Spleen (tissue), 11 donors: ENCODE results near the gene GNAI2. TPM values are rescaled to one million over a fixed set of nuclear protein-coding genes. Genes with fewer than 3 reads are reported as not detected.
"Not testable (repeated sequence)": the region's sequence is repeated elsewhere in the genome, so short reads cannot be mapped to it uniquely, and the experiment has no call there.

Source experiments
- DNase-seq: peaks from one replicate; pipeline ENCODE4 v3.0.0-alpha.2; 2020
- H3K27ac ChIP-seq, 8 donors: fragments of 200-600 bp; sonication (generic) in 7 of 8; 1 replicate in 4 of 8; 2 replicates in 4 of 8; pipeline versions ENCODE4 v1.5.0 to v1.8.0; 2016 to 2021; ENCODE audit warnings: inconsistent platforms in 4 of 8, mild to moderate bottlenecking in 4 of 8, moderate library complexity in 1 of 8
- H3K27me3 ChIP-seq, 7 donors: fragments of 200-600 bp; sonication (generic) in 6 of 7; replicated peaks in 1 of 7; 1 replicate in 4 of 7; 2 replicates in 3 of 7; pipeline versions ENCODE4 v1.5.0 to v1.8.0; 2016 to 2021; ENCODE audit warnings: inconsistent platforms in 3 of 7, mild to moderate bottlenecking in 1 of 7
- H3K36me3 ChIP-seq, 6 donors: fragments of 200-600 bp; sonication (generic) in 5 of 6; 1 replicate in 4 of 6; 2 replicates in 2 of 6; pipeline versions ENCODE4 v1.5.0 to v1.8.0; 2016 to 2021; ENCODE audit warnings: inconsistent platforms in 2 of 6
- H3K4me1 ChIP-seq, 6 donors: fragments of 200-600 bp; sonication (generic) in 5 of 6; 1 replicate in 3 of 6; 2 replicates in 3 of 6; pipeline versions ENCODE4 v1.5.0 to v1.8.0; 2016 to 2021; ENCODE audit warnings: inconsistent platforms in 3 of 6
- H3K4me3 ChIP-seq, 8 donors: fragments of 200-600 bp; sonication (generic) in 7 of 8; 1 replicate in 4 of 8; 2 replicates in 4 of 8; pipeline versions ENCODE4 v1.5.0 to v1.8.0; 2016 to 2021; ENCODE audit warnings: inconsistent platforms in 4 of 8, mild to moderate bottlenecking in 4 of 8, moderate library complexity in 2 of 8
- H3K9me3 ChIP-seq, 8 donors: fragments of 200-600 bp; sonication (generic) in 7 of 8; 1 replicate in 4 of 8; 2 replicates in 4 of 8; pipeline versions ENCODE4 v1.5.0 to v1.8.0; 2016 to 2021; ENCODE audit warnings: inconsistent platforms in 4 of 8
- CTCF ChIP-seq, 11 experiments: fragments of 200-600 bp in 7 of 11; fragments of 450-650 bp in 4 of 11; sonication (generic) in 4 of 11; IDR thresholded peaks in 8 of 11; conservative IDR thresholded peaks in 3 of 11; 1 replicate in 7 of 11; 2 replicates in 4 of 11; pipeline versions ENCODE4 v1.4.0 to v1.8.0; 2016 to 2021; ENCODE audit warnings: antibody characterized with exemption in 11 of 11, inconsistent platforms in 4 of 11, mild to moderate bottlenecking in 1 of 11
- POLR2A ChIP-seq, 3 donors: fragments of 450-650 bp; IDR thresholded peaks; one replicate each; pipeline ENCODE4 v1.5.1; 2017; ENCODE audit warnings: antibody characterized with exemption in 3 of 3, mild to moderate bottlenecking in 1 of 3
- POLR2AphosphoS5 ChIP-seq, 3 donors: sonication (generic); formaldehyde crosslinking; IDR thresholded peaks; one replicate each; pipeline ENCODE4 v1.5.1; 2017; ENCODE audit warnings: antibody characterized with exemption in 3 of 3
- WGBS, 5 donors: extraction: QIAGEN DNeasy Blood & Tissue Kit in 3 of 5; methylation state at CpG; one replicate each; pipeline versions ENCODE4 v1.1.5 to v1.1.7; 2013 to 2018; 5-methylcytosine and 5-hydroxymethylcytosine counted together
- intact Hi-C: fragments of 100-400 bp; cut with DNase I; formaldehyde crosslinking; loops from one replicate; pipeline ENCODE4 v1.15.0; 2023; ENCODE audit warnings: low total_unique reads
- polyA plus RNA-seq, 3 donors: library from polyadenylated mRNA; stranded (reverse); fragments of 200-250 nt; gene quantifications; one replicate each; pipeline ENCODE4 v1.2.1, GENCODE V29; 2013
- total RNA-seq, 7 donors: library from RNA; depleted of rRNA in 3 of 7; stranded (reverse); fragments of >200 nt in 3 of 7; fragmentation: NEBNext Ultra II Directional in 4 of 7; extraction: Animal tissue kit (Norgen Biotek cat#: 25700) in 4 of 7; gene quantifications; one replicate each; pipeline versions ENCODE4 v1.1.0 to v1.2.1, GENCODE V29; 2016 to 2021
- donor health status: healthy with polysubstance abuse.
- donor health status: DM: no; HTN: no; CAD: no; lungs with moderate emphysema.
- donor health status: DM: no; HTN: no; CAD: no.
- donor health status: Bipolar disorder and iron deficiency.
- donor health status: healthy.
- donor health status: DM: no; HTN: no; CAD: no.
- donor health status: DM: yes; HTN: yes; CAD: no.

Gene GNAI2
- total and polyA plus RNA-seq, 10 donors = 147 to 466 (median 360) TPM

GRCh38 chr3:50208677-50209344 lies 27.2 kb upstream of the GNAI2 start:
- Histone ChIP-seq H3K36me3 (no peaks in the 10 kb centered on the region), H3K27ac (no peak overlapping the region), H3K9me3 (no peaks in the 10 kb centered on the region), H3K27me3 (peaks cover 0 to 47% (median 27%) of the 10 kb centered on the region in 7 donors), H3K4me3 (no peak overlapping the region), H3K4me1 (peaks cover 11 to 22% (median 16%) of the 10 kb centered on the region in 6 donors)
- no peak for TF ChIP-seq POLR2AphosphoS5 (IDR thresholded peaks at IDR 0.05)
- TF ChIP-seq POLR2A (IDR thresholded peaks at IDR 0.05) = no peak
- TF ChIP-seq CTCF (IDR thresholded peaks at IDR 0.05 in 8 of 11, conservative IDR thresholded peaks at IDR 0.05 in 3 of 11) = no peak
- intact Hi-C loops = no loop called here
- DNase-seq = no peak
- 83 to 91% (median 87%) methylated on average over 10 to 14 of the region's 14 CpGs for WGBS, 5 donors

GRCh38 chr3:50210176-50210509 lies 25.9 kb upstream of the GNAI2 start:
- TF ChIP-seq POLR2A (IDR thresholded peaks at IDR 0.05) (no peak), POLR2AphosphoS5 (IDR thresholded peaks at IDR 0.05) (no peak), CTCF (IDR thresholded peaks at IDR 0.05 in 8 of 11, conservative IDR thresholded peaks at IDR 0.05 in 3 of 11) (no peak)
- no peak for DNase-seq
- Histone ChIP-seq H3K4me1 (peaks cover 7 to 12% (median 9%) of the 10 kb centered on the region in 6 donors), H3K36me3 (no peaks in the 10 kb centered on the region), H3K4me3 (no peak overlapping the region), H3K27ac (no peak overlapping the region), H3K9me3 (no peaks in the 10 kb centered on the region), H3K27me3 (peaks cover 0 to 34% (median 14%) of the 10 kb centered on the region in 7 donors)
- intact Hi-C loops = no loop called here
- WGBS, 5 donors = 81 to 91% (median 87%) methylated on average over 5 of the region's 5 CpGs; no CpG with 5 or more reads in 1 of the 5 donors

GRCh38 chr3:50210510-50211367 lies 25.3 kb upstream of the GNAI2 start:
- Histone ChIP-seq H3K4me1 (peaks cover 1 to 7% (median 3%) of the 10 kb centered on the region in 6 donors), H3K27me3 (peaks cover 0 to 28% (median 8%) of the 10 kb centered on the region in 7 donors), H3K36me3 (no peaks in the 10 kb centered on the region), H3K9me3 (no peaks in the 10 kb centered on the region), H3K27ac (no peak overlapping the region), H3K4me3 (no peak overlapping the region)
- intact Hi-C loops = no loop called here
- no peak for DNase-seq
- WGBS, 5 donors = 80 to 91% (median 87%) methylated on average over 7 to 13 of the region's 13 CpGs
- TF ChIP-seq POLR2A (IDR thresholded peaks at IDR 0.05) (no peak), POLR2AphosphoS5 (IDR thresholded peaks at IDR 0.05) (no peak)

- H3K4me3 ChIP-seq, H3K27ac ChIP-seq, H3K4me1 ChIP-seq, DNase-seq, H3K36me3 ChIP-seq, intact Hi-C loops, H3K9me3 ChIP-seq: not testable (repeated sequence)
- 90 to 96% (median 93%) methylated on average over 5 of the region's 5 CpGs for WGBS, 5 donors
- H3K27me3 ChIP-seq = peaks cover 0 to 22% (median 2%) of the 10 kb centered on the region in 7 donors
These were observed 24.7 kb upstream of the GNAI2 start for GRCh38 chr3:50211368-50211717.

GRCh38 chr3:50211930-50212329 lies 24.1 kb upstream of the GNAI2 start:
- intact Hi-C loops = no loop called here
- no peaks in the 10 kb centered on the region for H3K4me1 ChIP-seq
- no peak for TF ChIP-seq POLR2A (IDR thresholded peaks at IDR 0.05)
- no peak for TF ChIP-seq CTCF (IDR thresholded peaks at IDR 0.05 in 8 of 11, conservative IDR thresholded peaks at IDR 0.05 in 3 of 11)
- no peak for TF ChIP-seq POLR2AphosphoS5 (IDR thresholded peaks at IDR 0.05)
- no peaks in the 10 kb centered on the region for H3K9me3 ChIP-seq
- no peak overlapping the region for H3K4me3 ChIP-seq
- DNase-seq = no peak
- 40 to 75% (median 68%) methylated on average over 1 to 2 of the region's 2 CpGs for WGBS, 5 donors
- H3K27me3 ChIP-seq = peaks cover 0 to 16% (median 0%) of the 10 kb centered on the region in 7 donors
- no peaks in the 10 kb centered on the region for H3K36me3 ChIP-seq
- no peak overlapping the region for H3K27ac ChIP-seq
